NCI-H2107 (cell line): Measurements from ENCODE around the gene GTPBP3.

Experiments
- DNase-seq: peaks from one replicate; lab custom pipeline; 2025; lab: John Stamatoyannopoulos, UW

GTPBP3 gene

GRCh38 chr19:17327654-17328516, 9.5 kb upstream of the GTPBP3 start:
- DNase-seq = no peak

- no peak for DNase-seq
Measured at GRCh38 chr19:17328517-17329365, 8.6 kb upstream of the GTPBP3 start.

- DNase-seq = no peak
Measured at GRCh38 chr19:17329366-17330261, 7.7 kb upstream of the GTPBP3 start.

GRCh38 chr19:17330262-17331044, 6.9 kb upstream of the GTPBP3 start:
- no peak for DNase-seq

GRCh38 chr19:17331045-17331558, 6.3 kb upstream of the GTPBP3 start:
- peak; percentile 14 for DNase-seq

GRCh38 chr19:17332360-17332676, 5.0 kb upstream of the GTPBP3 start:
- DNase-seq = no peak

GRCh38 chr19:17332677-17333581, 4.4 kb upstream of the GTPBP3 start:
- DNase-seq = no peak

GRCh38 chr19:17333611-17334413, 3.5 kb upstream of the GTPBP3 start:
- peak; percentile 37 for DNase-seq

GRCh38 chr19:17334414-17335409, 2.6 kb upstream of the GTPBP3 start, which contains the start of gene ANO8:
ANO8 (minus strand) TSS chr19:17334855; CDS start chr19:17334670, 185 bp downstream.
- peak; percentile 90 for DNase-seq

GRCh38 chr19:17335575-17335974, 1.8 kb upstream of the GTPBP3 start:
- DNase-seq = no peak

GRCh38 chr19:17337675-17338432, 501 bp downstream of the GTPBP3 start:
- no peak for DNase-seq

GRCh38 chr19:17338433-17339078, 1.2 kb downstream of the GTPBP3 start:
- DNase-seq = no peak

- no peak for DNase-seq
Measured at GRCh38 chr19:17339088-17339741, 1.9 kb downstream of the GTPBP3 start.

GRCh38 chr19:17340302-17340870, 3.0 kb downstream of the GTPBP3 start:
- no peak for DNase-seq

- no peak for DNase-seq
Measured at GRCh38 chr19:17340871-17341357, 3.6 kb downstream of the GTPBP3 start.
